Measurements from ENCODE around the gene MLYCD. TPM values are rescaled to one million over a fixed set of nuclear protein-coding genes. Genes with fewer than 3 reads are reported as not detected.

MLYCD gene
- polyA plus RNA-seq, 1 donor (not counting 4 experiments of a cell fraction or from before 2014, with no cell fraction given): 1.2 TPM

GRCh38 chr16:83932304-83932703, 33.4 kb downstream of the MLYCD start:
- peaks cover 24% of the 10 kb centered on the region for H3K27me3 ChIP-seq (ENCODE audit: control insufficient read depth, extremely low read depth, insufficient read depth, low read length)
- no peaks in the 10 kb centered on the region for H3K36me3 ChIP-seq (ENCODE audit: control insufficient read depth in 2 of 2, extremely low read depth in 1 of 2, insufficient read depth in 2 of 2, low read length in 2 of 2)
- no peak overlapping the region for H2AFZ ChIP-seq (ENCODE audit: control insufficient read depth, low read length)
- H3K4me1 ChIP-seq (ENCODE audit: control insufficient read depth, extremely low read depth, insufficient read depth, low read length): peaks cover 4% of the 10 kb centered on the region
- H3K9me1 ChIP-seq (ENCODE audit: control insufficient read depth, extremely low read depth, insufficient read depth, low read length): no peaks in the 10 kb centered on the region
- no peaks in the 10 kb centered on the region for H3K9me3 ChIP-seq (ENCODE audit: control insufficient read depth, low read depth, low read length)
- H3K4me2 ChIP-seq (ENCODE audit: control insufficient read depth, extremely low read depth, insufficient read depth, low read depth, low read length): no peak overlapping the region
- H3K4me3 ChIP-seq (ENCODE audit: control insufficient read depth in 2 of 3, extremely low read depth in 1 of 3, insufficient read depth in 2 of 3, low read depth in 1 of 3, low read length in 3 of 3): no peak overlapping the region
- H3K9ac ChIP-seq (ENCODE audit: control insufficient read depth, extremely low read depth, insufficient read depth, low read length): no peak overlapping the region
- H4K20me1 ChIP-seq (ENCODE audit: control insufficient read depth, extremely low read depth, insufficient read depth, low read length): no peaks in the 10 kb centered on the region
- DNase-seq (ENCODE audit: low read depth, low spot score) (no peak), FAIRE-seq (no peak)
- dilution Hi-C loops (cut with MboI; ENCODE audit: extremely low pct_ligation_motif_present, low sequenced_read_pairs): no loop called here
- no peak overlapping the region for H3K27ac ChIP-seq (ENCODE audit: control insufficient read depth, insufficient read depth, low read length)
- TF ChIP-seq EZH2 (IDR thresholded peaks at IDR 0.05; ENCODE audit: low read length): no peak
- TF ChIP-seq, protein P1, sequence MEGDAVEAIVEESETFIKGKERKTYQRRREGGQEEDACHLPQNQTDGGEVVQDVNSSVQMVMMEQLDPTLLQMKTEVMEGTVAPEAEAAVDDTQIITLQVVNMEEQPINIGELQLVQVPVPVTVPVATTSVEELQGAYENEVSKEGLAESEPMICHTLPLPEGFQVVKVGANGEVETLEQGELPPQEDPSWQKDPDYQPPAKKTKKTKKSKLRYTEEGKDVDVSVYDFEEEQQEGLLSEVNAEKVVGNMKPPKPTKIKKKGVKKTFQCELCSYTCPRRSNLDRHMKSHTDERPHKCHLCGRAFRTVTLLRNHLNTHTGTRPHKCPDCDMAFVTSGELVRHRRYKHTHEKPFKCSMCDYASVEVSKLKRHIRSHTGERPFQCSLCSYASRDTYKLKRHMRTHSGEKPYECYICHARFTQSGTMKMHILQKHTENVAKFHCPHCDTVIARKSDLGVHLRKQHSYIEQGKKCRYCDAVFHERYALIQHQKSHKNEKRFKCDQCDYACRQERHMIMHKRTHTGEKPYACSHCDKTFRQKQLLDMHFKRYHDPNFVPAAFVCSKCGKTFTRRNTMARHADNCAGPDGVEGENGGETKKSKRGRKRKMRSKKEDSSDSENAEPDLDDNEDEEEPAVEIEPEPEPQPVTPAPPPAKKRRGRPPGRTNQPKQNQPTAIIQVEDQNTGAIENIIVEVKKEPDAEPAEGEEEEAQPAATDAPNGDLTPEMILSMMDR (optimal IDR thresholded peaks at IDR 0.05 in 1 of 3, IDR thresholded peaks at IDR 0.05 in 1 of 3, conservative IDR thresholded peaks at IDR 0.05 in 1 of 3; ENCODE audit: extremely low read depth in 1 of 3, insufficient read depth in 2 of 3, low read length in 3 of 3): no peak
- H3K79me2 ChIP-seq (ENCODE audit: control insufficient read depth, insufficient read depth, low read length): no peaks in the 10 kb centered on the region

DNA sequence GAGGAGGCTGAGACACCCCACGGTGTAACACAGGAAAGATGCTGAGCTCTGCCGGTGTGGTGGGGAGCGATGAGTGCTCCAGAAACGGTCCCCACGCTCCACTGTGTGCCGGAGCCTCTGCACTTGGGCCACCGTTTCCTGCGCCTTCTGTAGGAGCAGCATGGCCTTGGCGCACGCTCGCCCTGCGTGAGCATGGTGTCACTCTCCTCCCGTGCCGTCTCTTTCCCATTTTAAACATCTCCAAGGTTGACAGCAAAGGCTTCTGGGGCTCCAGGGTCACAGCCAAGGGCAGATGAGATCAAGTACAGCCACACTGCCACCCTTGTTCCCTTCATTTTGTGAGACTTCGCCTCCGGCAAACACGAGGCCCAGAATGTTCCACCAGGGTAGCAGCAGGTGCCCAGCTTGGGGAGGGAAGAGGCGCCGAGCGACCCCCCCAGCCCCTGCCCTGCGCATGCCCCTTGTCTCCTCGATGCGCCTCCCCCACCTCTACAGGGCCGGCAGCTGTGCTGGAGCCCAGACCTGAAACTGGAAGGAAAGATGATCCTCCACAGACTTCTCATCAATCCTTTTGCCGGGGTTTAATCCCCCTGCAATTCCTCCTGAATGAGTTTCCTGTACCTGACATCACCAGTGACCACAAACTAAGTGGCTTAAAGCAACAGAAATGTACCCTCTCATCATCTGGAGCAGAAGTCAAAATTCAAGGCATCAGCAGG, 34.2 kb downstream of the MLYCD start:
- Histone ChIP-seq H3K27me3 (ENCODE audit: control insufficient read depth, extremely low read depth, insufficient read depth, low read length) (peaks cover 24% of the 10 kb centered on the region), H4K20me1 (ENCODE audit: control insufficient read depth, extremely low read depth, insufficient read depth, low read length) (no peaks in the 10 kb centered on the region), H3K4me3 (ENCODE audit: control insufficient read depth in 2 of 3, extremely low read depth in 1 of 3, insufficient read depth in 2 of 3, low read depth in 1 of 3, low read length in 3 of 3) (no peak overlapping the region), H2AFZ (ENCODE audit: control insufficient read depth, low read length) (no peak overlapping the region), H3K9ac (ENCODE audit: control insufficient read depth, extremely low read depth, insufficient read depth, low read length) (no peak overlapping the region), H3K9me1 (ENCODE audit: control insufficient read depth, extremely low read depth, insufficient read depth, low read length) (no peaks in the 10 kb centered on the region), H3K79me2 (ENCODE audit: control insufficient read depth, insufficient read depth, low read length) (no peaks in the 10 kb centered on the region), H3K4me2 (ENCODE audit: control insufficient read depth, extremely low read depth, insufficient read depth, low read depth, low read length) (no peak overlapping the region), H3K27ac (ENCODE audit: control insufficient read depth, insufficient read depth, low read length) (no peak overlapping the region), H3K9me3 (ENCODE audit: control insufficient read depth, low read depth, low read length) (no peaks in the 10 kb centered on the region), H3K36me3 (ENCODE audit: control insufficient read depth in 2 of 2, extremely low read depth in 1 of 2, insufficient read depth in 2 of 2, low read length in 2 of 2) (no peaks in the 10 kb centered on the region), H3K4me1 (ENCODE audit: control insufficient read depth, extremely low read depth, insufficient read depth, low read length) (no peaks in the 10 kb centered on the region)
- dilution Hi-C loops (cut with MboI; ENCODE audit: extremely low pct_ligation_motif_present, low sequenced_read_pairs): no loop called here
- DNase-seq (ENCODE audit: low read depth, low spot score) (no peak), FAIRE-seq (no peak)
- TF ChIP-seq EZH2 (IDR thresholded peaks at IDR 0.05; ENCODE audit: low read length): no peak
- TF ChIP-seq, protein P1 (optimal IDR thresholded peaks at IDR 0.05 in 1 of 3, IDR thresholded peaks at IDR 0.05 in 1 of 3, conservative IDR thresholded peaks at IDR 0.05 in 1 of 3; ENCODE audit: extremely low read depth in 1 of 3, insufficient read depth in 2 of 3, low read length in 3 of 3): no peak
